ENCODE results near the gene FNDC4. TPM values are rescaled to one million over a fixed set of nuclear protein-coding genes. Genes with fewer than 3 reads are reported as not detected.

FNDC4 gene
- total RNA-seq, 2 experiments from 2014 or later = not detected

GRCh38 chr2:27522400-27522945 lies 27.5 kb upstream of the FNDC4 start:
- CTCF ChIA-PET = no interaction called here
- H3K27ac ChIP-seq (ENCODE audit: low read depth in 1 of 2, low read length in 2 of 2) = no peak overlapping the region
- peaks cover 0 to 7% of the 10 kb centered on the region in 2 experiments for H3K9me3 ChIP-seq (ENCODE audit: control insufficient read depth in 1 of 2, insufficient read depth in 1 of 2, low read length in 2 of 2)
- no peak overlapping the region for H3K4me3 ChIP-seq (ENCODE audit: low read length)
- H3K4me3 Mint-ChIP-seq = no peak overlapping the region
- TF ChIP-seq CTCF (IDR thresholded peaks at IDR 0.05) = no peak
- no peaks in the 10 kb centered on the region for H3K9me3 Mint-ChIP-seq
- no peak for DNase-seq
- peaks cover 6 to 11% of the 10 kb centered on the region in 2 experiments for H3K27me3 ChIP-seq (ENCODE audit: control insufficient read depth in 1 of 2, insufficient read depth in 2 of 2, low read length in 2 of 2)
- no peaks in the 10 kb centered on the region for H3K4me1 ChIP-seq (ENCODE audit: insufficient read depth, low read length)
- H3K36me3 ChIP-seq (ENCODE audit: insufficient read depth, low read length) = no peaks in the 10 kb centered on the region
- H3K27me3 Mint-ChIP-seq = peaks cover 47% of the 10 kb centered on the region
- H3K36me3 Mint-ChIP-seq (ENCODE audit: low read depth) = no peaks in the 10 kb centered on the region
- no peak overlapping the region for H3K27ac Mint-ChIP-seq
- POLR2A ChIA-PET = no interaction called here
- intact Hi-C loops (cut with DNase I, micrococcal nuclease) = no loop called here
- H3K4me1 Mint-ChIP-seq (ENCODE audit: low read depth) = no peaks in the 10 kb centered on the region
- no peak for ATAC-seq (ENCODE audit: poor library complexity)

GRCh38 chr2:27520316-27520715 lies 25.3 kb upstream of the FNDC4 start:
- CTCF ChIA-PET = no interaction called here

GRCh38 chr2:27518782-27519113 lies 23.7 kb upstream of the FNDC4 start:
- intact Hi-C loops (cut with DNase I, micrococcal nuclease) = no loop called here
- Histone ChIP-seq H3K27ac (ENCODE audit: low read depth in 1 of 2, low read length in 2 of 2) (no peak overlapping the region), H3K9me3 (ENCODE audit: control insufficient read depth in 1 of 2, insufficient read depth in 1 of 2, low read length in 2 of 2) (peaks cover 0 to 7% of the 10 kb centered on the region in 2 experiments), H3K4me3 (ENCODE audit: low read length) (no peak overlapping the region), H3K27me3 (ENCODE audit: control insufficient read depth in 1 of 2, insufficient read depth in 2 of 2, low read length in 2 of 2) (peaks cover 0 to 7% of the 10 kb centered on the region in 2 experiments), H3K36me3 (ENCODE audit: insufficient read depth, low read length) (no peaks in the 10 kb centered on the region), H3K4me1 (ENCODE audit: insufficient read depth, low read length) (no peaks in the 10 kb centered on the region)
- no peak for TF ChIP-seq CTCF (IDR thresholded peaks at IDR 0.05)
- no peaks in the 10 kb centered on the region for H3K36me3 Mint-ChIP-seq (ENCODE audit: low read depth)
- ChIA-PET POLR2A (no interaction called here), CTCF (no interaction called here)
- no peak for ATAC-seq (ENCODE audit: poor library complexity)
- H3K9me3 Mint-ChIP-seq = no peaks in the 10 kb centered on the region
- no peak overlapping the region for H3K27ac Mint-ChIP-seq
- H3K27me3 Mint-ChIP-seq = peaks cover 39% of the 10 kb centered on the region
- no peaks in the 10 kb centered on the region for H3K4me1 Mint-ChIP-seq (ENCODE audit: low read depth)
- H3K4me3 Mint-ChIP-seq = no peak overlapping the region
- DNase-seq = no peak

More at GRCh38 chr2:27520316-27520715, 25.3 kb upstream of the FNDC4 start:
- Mint-ChIP-seq H3K27ac (no peak overlapping the region), H3K27me3 (peaks cover 44% of the 10 kb centered on the region), H3K4me3 (no peak overlapping the region), H3K4me1 (ENCODE audit: low read depth) (no peaks in the 10 kb centered on the region), H3K36me3 (ENCODE audit: low read depth) (no peaks in the 10 kb centered on the region), H3K9me3 (no peaks in the 10 kb centered on the region)
- POLR2A ChIA-PET = no interaction called here
- H3K27ac ChIP-seq (ENCODE audit: low read depth in 1 of 2, low read length in 2 of 2) = no peak overlapping the region
- DNase-seq (no peak), ATAC-seq (ENCODE audit: poor library complexity) (no peak)
- no peaks in the 10 kb centered on the region for H3K36me3 ChIP-seq (ENCODE audit: insufficient read depth, low read length)
- H3K27me3 ChIP-seq (ENCODE audit: control insufficient read depth in 1 of 2, insufficient read depth in 2 of 2, low read length in 2 of 2) = peaks cover 0 to 7% of the 10 kb centered on the region in 2 experiments
- intact Hi-C loops (cut with DNase I, micrococcal nuclease) = no loop called here
- no peaks in the 10 kb centered on the region for H3K4me1 ChIP-seq (ENCODE audit: insufficient read depth, low read length)
- no peak for TF ChIP-seq CTCF (IDR thresholded peaks at IDR 0.05)
- H3K4me3 ChIP-seq (ENCODE audit: low read length) = no peak overlapping the region
- peaks cover 0 to 7% of the 10 kb centered on the region in 2 experiments for H3K9me3 ChIP-seq (ENCODE audit: control insufficient read depth in 1 of 2, insufficient read depth in 1 of 2, low read length in 2 of 2)

All from CD4-positive, alpha-beta T cell (primary cell).